GM12875 (cell line): ENCODE results near the gene ATL2.
A peak's percentile ranks its signal among the peaks of the same experiment; 100 is the strongest.
"Not testable (repeated sequence)": the region's sequence is repeated elsewhere in the genome, so short reads cannot be mapped to it uniquely, and the experiment has no call there.

Experiments
- H3K4me3 ChIP-seq: one replicate; pipeline ENCODE4 v1.5.1; 2011; ENCODE audit warnings: low read depth, low read length, control low read depth
- CTCF ChIP-seq: IDR thresholded peaks from 2 replicates; pipeline ENCODE4 v1.5.1; 2011; ENCODE audit warnings: low read depth, mild to moderate bottlenecking, control low read depth, inconsistent platforms, low read length, moderate library complexity, borderline replicate concordance; ENCODE audit not compliant: insufficient read depth

The ATL2 gene

GRCh38 chr2:38386821-38387220 lies 9.7 kb upstream of the ATL2 start:
- TF ChIP-seq CTCF = no peak
- no peak overlapping the region for H3K4me3 ChIP-seq

- no peak for TF ChIP-seq CTCF
- no peak overlapping the region for H3K4me3 ChIP-seq
Measured at GRCh38 chr2:38386377-38386776, 9.3 kb upstream of the ATL2 start.

DNA sequence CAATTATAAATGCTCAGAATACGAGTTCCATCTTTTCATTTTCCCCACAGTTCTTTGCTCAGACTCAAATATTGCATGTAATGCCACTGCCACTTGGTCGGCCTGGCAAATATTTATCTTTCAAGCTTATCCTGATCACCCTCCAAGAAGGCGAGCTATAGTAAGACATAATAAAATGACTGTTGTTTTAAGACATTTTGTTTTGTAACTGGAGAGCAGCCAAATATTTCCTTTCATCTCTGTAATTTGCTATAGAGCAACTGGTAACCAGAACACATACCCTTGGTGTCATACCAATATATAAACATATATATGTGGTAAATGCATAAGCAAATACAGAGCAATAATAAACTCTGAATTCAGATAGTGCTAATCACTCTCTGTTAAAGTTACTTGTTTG lies 7.3 kb upstream of the ATL2 start:
- no peak for TF ChIP-seq CTCF
- H3K4me3 ChIP-seq = no peak overlapping the region

DNA sequence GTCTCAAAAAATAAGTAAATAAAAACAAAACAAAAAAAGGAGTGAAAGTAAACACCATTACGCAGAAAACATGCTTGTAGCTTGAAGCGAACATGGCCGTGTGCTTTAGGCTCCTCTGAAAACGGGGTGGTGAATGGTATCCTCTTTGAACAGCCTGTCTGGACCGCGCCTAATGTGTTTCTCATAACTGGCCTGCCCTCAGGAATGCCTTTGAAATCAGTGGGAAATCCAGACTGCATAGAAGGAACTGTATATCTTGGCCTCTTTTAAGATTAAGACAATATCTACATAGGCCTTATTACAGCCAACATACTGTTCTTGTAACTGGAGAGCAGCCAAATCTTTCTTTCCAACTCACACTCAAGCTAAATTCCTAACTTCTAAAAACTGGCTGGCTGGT lies 6.7 kb upstream of the ATL2 start:
- H3K4me3 ChIP-seq = not testable (repeated sequence)

- no peak for TF ChIP-seq CTCF
Measured at GRCh38 chr2:38381381-38382143, 4.5 kb upstream of the ATL2 start.

DNA sequence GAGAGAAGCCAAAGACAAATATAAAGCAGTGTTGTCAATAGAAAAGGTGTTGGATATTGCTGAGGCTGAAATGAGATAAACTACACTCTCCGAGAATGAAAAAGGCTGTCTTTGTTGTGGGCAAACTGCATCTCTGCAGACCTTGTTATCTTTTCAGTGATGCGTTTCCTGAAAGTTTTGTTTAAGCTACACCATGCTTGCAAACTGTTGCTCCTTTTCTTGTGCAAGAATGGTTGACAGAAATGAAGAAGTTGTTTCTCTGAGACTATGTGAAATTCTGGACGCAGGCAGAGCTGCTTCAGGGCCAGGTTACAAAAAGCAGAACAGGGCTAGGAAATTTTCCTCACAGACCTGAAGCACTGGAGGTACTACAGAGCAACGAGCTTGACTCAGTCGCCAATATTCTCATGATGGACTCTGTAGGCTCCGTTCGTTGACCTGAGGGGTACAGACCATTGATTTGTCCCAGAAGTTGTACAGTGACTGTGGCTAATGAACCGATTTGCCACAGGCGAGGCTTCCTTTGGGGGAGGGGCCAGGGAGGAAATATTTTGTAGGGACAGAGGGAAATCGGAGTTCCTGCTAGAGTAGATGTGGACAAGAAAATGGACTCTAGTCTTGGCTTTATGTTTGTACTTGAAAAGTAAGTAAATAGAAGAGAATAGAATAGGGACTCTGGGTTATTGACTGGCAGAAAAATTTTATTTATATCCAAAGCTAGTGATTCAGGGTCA lies 3.5 kb upstream of the ATL2 start:
- no peak overlapping the region for H3K4me3 ChIP-seq
- TF ChIP-seq CTCF = no peak

More at GRCh38 chr2:38381381-38382143, 4.5 kb upstream of the ATL2 start:
- H3K4me3 ChIP-seq = no peak overlapping the region

DNA sequence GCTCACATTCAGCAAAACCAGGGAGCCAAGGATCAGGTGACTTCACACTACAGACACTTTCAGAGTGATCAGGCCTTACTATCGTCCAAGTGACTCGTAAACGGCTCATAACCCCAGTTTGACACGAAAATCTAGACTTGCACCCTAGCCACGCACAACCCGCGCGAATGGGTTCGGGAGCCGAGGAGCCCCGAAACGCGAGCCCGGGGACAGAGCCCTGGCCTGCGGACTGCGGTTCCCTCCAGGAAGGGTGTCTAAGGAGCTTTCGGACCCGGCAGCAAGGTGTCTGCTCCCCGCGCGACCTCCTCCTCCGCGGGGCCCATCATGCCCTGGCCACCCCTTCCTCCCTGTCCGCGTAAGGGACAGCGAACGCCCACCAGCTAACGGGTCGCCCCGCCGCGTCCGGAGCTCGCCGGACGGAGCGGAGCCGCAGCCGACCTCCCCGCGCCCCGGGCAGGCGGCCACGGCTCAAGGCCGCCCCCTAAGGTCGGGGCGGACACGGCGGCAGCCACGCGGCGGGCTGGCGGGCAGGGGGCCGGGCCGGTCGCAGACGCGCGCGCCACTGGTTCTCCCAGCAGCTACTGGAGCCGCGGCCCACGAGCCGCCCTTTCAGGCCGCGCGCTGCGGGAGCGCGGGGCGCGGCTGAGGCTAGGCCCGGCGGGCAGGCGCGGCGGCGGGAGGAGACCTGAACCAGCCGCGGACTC lies 575 bp downstream of the ATL2 start:
- TF ChIP-seq CTCF = peak; percentile 83
- peak overlapping the region; percentile 83 for H3K4me3 ChIP-seq
